ENCODE data around the gene KCNK10.

DNA sequence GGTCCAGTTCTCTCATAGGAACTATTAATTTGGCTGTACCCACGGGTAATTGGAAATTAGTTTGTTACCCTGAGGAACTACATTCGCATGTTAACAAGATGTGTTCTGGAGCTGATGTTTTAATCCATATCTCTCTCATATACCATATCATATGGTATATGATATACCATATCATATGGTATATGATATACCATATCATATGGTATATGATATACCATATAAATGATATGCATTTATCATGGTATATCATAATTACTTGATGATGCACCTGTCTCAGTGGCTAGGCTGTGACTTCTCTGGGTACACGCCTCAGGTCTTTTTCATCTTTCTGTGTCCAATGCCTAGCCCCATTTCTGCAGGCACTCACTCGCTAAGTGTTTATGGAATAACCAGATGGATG lies 13.0 kb downstream of the KCNK10 start:
- TF ChIP-seq, protein P1, sequence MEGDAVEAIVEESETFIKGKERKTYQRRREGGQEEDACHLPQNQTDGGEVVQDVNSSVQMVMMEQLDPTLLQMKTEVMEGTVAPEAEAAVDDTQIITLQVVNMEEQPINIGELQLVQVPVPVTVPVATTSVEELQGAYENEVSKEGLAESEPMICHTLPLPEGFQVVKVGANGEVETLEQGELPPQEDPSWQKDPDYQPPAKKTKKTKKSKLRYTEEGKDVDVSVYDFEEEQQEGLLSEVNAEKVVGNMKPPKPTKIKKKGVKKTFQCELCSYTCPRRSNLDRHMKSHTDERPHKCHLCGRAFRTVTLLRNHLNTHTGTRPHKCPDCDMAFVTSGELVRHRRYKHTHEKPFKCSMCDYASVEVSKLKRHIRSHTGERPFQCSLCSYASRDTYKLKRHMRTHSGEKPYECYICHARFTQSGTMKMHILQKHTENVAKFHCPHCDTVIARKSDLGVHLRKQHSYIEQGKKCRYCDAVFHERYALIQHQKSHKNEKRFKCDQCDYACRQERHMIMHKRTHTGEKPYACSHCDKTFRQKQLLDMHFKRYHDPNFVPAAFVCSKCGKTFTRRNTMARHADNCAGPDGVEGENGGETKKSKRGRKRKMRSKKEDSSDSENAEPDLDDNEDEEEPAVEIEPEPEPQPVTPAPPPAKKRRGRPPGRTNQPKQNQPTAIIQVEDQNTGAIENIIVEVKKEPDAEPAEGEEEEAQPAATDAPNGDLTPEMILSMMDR (conservative IDR thresholded peaks at IDR 0.05) = no peak
- TF ChIP-seq ZFX (IDR thresholded peaks at IDR 0.05) = no peak
